Stimulated activated naive CD8-positive, alpha-beta T cell treated with anti-CD3 and anti-CD28 coated beads, Interleukin-15, amount 100 ng/mL, for 72 hours (primary cell): ENCODE results near the gene ENPP1.

Experiments
- ATAC-seq: fragments of 150-1000 bp; cut with Tn5 transposase; 2 replicates; pipeline ENCODE4 v1.10.0; 2021; ENCODE audit warnings: mild to moderate bottlenecking, moderate library complexity
- DNase-seq, 2 donors: peaks; one replicate each; pipeline ENCODE4 v3.0.0; 2021 to 2022
- H3K27ac Mint-ChIP-seq, 2 donors: one replicate each; pipeline ENCODE4 v1.8.0; 2022; ENCODE audit warnings: mild to moderate bottlenecking in 2 of 2, mixed read lengths in 2 of 2, moderate library complexity in 2 of 2
- H3K27me3 Mint-ChIP-seq: one replicate; pipeline ENCODE4 v1.8.0; 2022; ENCODE audit warnings: mixed read lengths
- H3K4me1 Mint-ChIP-seq: one replicate; pipeline ENCODE4 v1.8.0; 2022; ENCODE audit warnings: mild to moderate bottlenecking, mixed read lengths
- H3K4me3 Mint-ChIP-seq, 2 donors: one replicate each; pipeline ENCODE4 v1.8.0; 2022; ENCODE audit warnings: mild to moderate bottlenecking in 2 of 2, mixed read lengths in 2 of 2, moderate library complexity in 1 of 2
- H3K9me3 Mint-ChIP-seq, 2 donors: one replicate each; pipeline ENCODE4 v1.8.0; 2022; ENCODE audit warnings: mixed read lengths in 2 of 2

Gene ENPP1

GRCh38 chr6:131776985-131777384 is 30.8 kb upstream of the ENPP1 start:
- Mint-ChIP-seq H3K9me3 (no peaks in the 10 kb centered on the region), H3K4me1 (no peaks in the 10 kb centered on the region), H3K4me3 (no peak overlapping the region), H3K27ac (no peak overlapping the region), H3K27me3 (peaks cover 35% of the 10 kb centered on the region)
- ATAC-seq: no peak
- no peak for DNase-seq

- H3K9me3 Mint-ChIP-seq: no peaks in the 10 kb centered on the region
- H3K4me3 Mint-ChIP-seq: no peak overlapping the region
- peaks cover 33% of the 10 kb centered on the region for H3K27me3 Mint-ChIP-seq
- H3K4me1 Mint-ChIP-seq: no peaks in the 10 kb centered on the region
- DNase-seq (no peak), ATAC-seq (no peak)
- H3K27ac Mint-ChIP-seq: no peak overlapping the region
These were observed 29.7 kb upstream of the ENPP1 start for GRCh38 chr6:131778169-131778568.

GRCh38 chr6:131779304-131779703 is 28.5 kb upstream of the ENPP1 start:
- H3K4me3 Mint-ChIP-seq: no peak overlapping the region
- H3K9me3 Mint-ChIP-seq: peaks cover 0 to 8% of the 10 kb centered on the region in 2 donors
- no peak overlapping the region for H3K27ac Mint-ChIP-seq
- no peak for ATAC-seq
- H3K27me3 Mint-ChIP-seq: peaks cover 43% of the 10 kb centered on the region
- H3K4me1 Mint-ChIP-seq: no peaks in the 10 kb centered on the region
- DNase-seq: no peak

- Mint-ChIP-seq H3K4me1 (no peaks in the 10 kb centered on the region), H3K9me3 (peaks cover 6 to 8% of the 10 kb centered on the region in 2 donors), H3K4me3 (no peak overlapping the region), H3K27me3 (peaks cover 44% of the 10 kb centered on the region), H3K27ac (no peak overlapping the region)
- DNase-seq: no peak
- ATAC-seq: no peak
These were observed 27.2 kb upstream of the ENPP1 start for GRCh38 chr6:131780600-131780999.

GRCh38 chr6:131781687-131782086 is 26.1 kb upstream of the ENPP1 start:
- DNase-seq: no peak
- H3K4me1 Mint-ChIP-seq: no peaks in the 10 kb centered on the region

GRCh38 chr6:131782764-131783163 is 25.1 kb upstream of the ENPP1 start:
- H3K27me3 Mint-ChIP-seq: peaks cover 44% of the 10 kb centered on the region
- ATAC-seq: peak; percentile 53
- no peak overlapping the region for H3K4me3 Mint-ChIP-seq
- H3K27ac Mint-ChIP-seq: no peak overlapping the region
- H3K4me1 Mint-ChIP-seq: no peaks in the 10 kb centered on the region
- H3K9me3 Mint-ChIP-seq: peaks cover 6 to 8% of the 10 kb centered on the region in 2 donors
- DNase-seq: no peak

More at GRCh38 chr6:131781687-131782086, 26.1 kb upstream of the ENPP1 start:
- Mint-ChIP-seq H3K27me3 (peaks cover 44% of the 10 kb centered on the region), H3K27ac (no peak overlapping the region), H3K9me3 (peaks cover 6 to 8% of the 10 kb centered on the region in 2 donors), H3K4me3 (no peak overlapping the region)
- ATAC-seq: no peak

GRCh38 chr6:131784561-131784960 is 23.3 kb upstream of the ENPP1 start:
- ATAC-seq: no peak
- Mint-ChIP-seq H3K27ac (no peak overlapping the region), H3K4me3 (no peak overlapping the region), H3K27me3 (peaks cover 30% of the 10 kb centered on the region), H3K9me3 (peaks cover 6 to 8% of the 10 kb centered on the region in 2 donors), H3K4me1 (peaks cover 9% of the 10 kb centered on the region)
- DNase-seq: no peak

GRCh38 chr6:131787079-131787478 is 20.7 kb upstream of the ENPP1 start:
- no peak for ATAC-seq
- DNase-seq: no peak
- H3K9me3 Mint-ChIP-seq: peaks cover 6 to 8% of the 10 kb centered on the region in 2 donors
- H3K27me3 Mint-ChIP-seq: peaks cover 23% of the 10 kb centered on the region
- no peak overlapping the region for H3K27ac Mint-ChIP-seq
- H3K4me3 Mint-ChIP-seq: no peak overlapping the region
- H3K4me1 Mint-ChIP-seq: peaks cover 11% of the 10 kb centered on the region

- peaks cover 6 to 8% of the 10 kb centered on the region in 2 donors for H3K9me3 Mint-ChIP-seq
- ATAC-seq: no peak
- H3K4me3 Mint-ChIP-seq: no peak overlapping the region
These were observed 19.8 kb upstream of the ENPP1 start for GRCh38 chr6:131787766-131788712.

GRCh38 chr6:131789219-131789618 is 18.6 kb upstream of the ENPP1 start:
- ATAC-seq (peak; percentile 91), DNase-seq (no peak)
- Mint-ChIP-seq H3K27me3 (peaks cover 8% of the 10 kb centered on the region), H3K4me3 (peak overlapping the region in 1 of 2 donors; percentile 40), H3K4me1 (peaks cover 11% of the 10 kb centered on the region), H3K27ac (no peak overlapping the region), H3K9me3 (peaks cover 0 to 6% of the 10 kb centered on the region in 2 donors)

More at GRCh38 chr6:131787766-131788712, 19.8 kb upstream of the ENPP1 start:
- DNase-seq: no peak
- H3K4me1 Mint-ChIP-seq: peaks cover 11% of the 10 kb centered on the region
- H3K27me3 Mint-ChIP-seq: peaks cover 18% of the 10 kb centered on the region
- H3K27ac Mint-ChIP-seq: no peak overlapping the region

- H3K9me3 Mint-ChIP-seq: peaks cover 0 to 8% of the 10 kb centered on the region in 2 donors
These were observed 16.3 kb upstream of the ENPP1 start for GRCh38 chr6:131791476-131791875.

GRCh38 chr6:131792091-131792496 is 15.7 kb upstream of the ENPP1 start:
- Mint-ChIP-seq H3K27ac (no peak overlapping the region), H3K27me3 (peaks cover 15% of the 10 kb centered on the region), H3K4me1 (peaks cover 11% of the 10 kb centered on the region), H3K9me3 (peaks cover 0 to 8% of the 10 kb centered on the region in 2 donors), H3K4me3 (no peak overlapping the region)
- DNase-seq: peak in 1 of 2 donors; percentile 44
- peak; percentile 54 for ATAC-seq

More at GRCh38 chr6:131791476-131791875, 16.3 kb upstream of the ENPP1 start:
- peaks cover 11% of the 10 kb centered on the region for H3K4me1 Mint-ChIP-seq
- peaks cover 9% of the 10 kb centered on the region for H3K27me3 Mint-ChIP-seq
- no peak for ATAC-seq
- no peak overlapping the region for H3K4me3 Mint-ChIP-seq
- DNase-seq: no peak
- H3K27ac Mint-ChIP-seq: no peak overlapping the region

GRCh38 chr6:131795366-131795765 is 12.5 kb upstream of the ENPP1 start:
- no peak overlapping the region for H3K4me3 Mint-ChIP-seq
- H3K27ac Mint-ChIP-seq: no peak overlapping the region
- H3K4me1 Mint-ChIP-seq: no peaks in the 10 kb centered on the region
- H3K9me3 Mint-ChIP-seq: peaks cover 0 to 8% of the 10 kb centered on the region in 2 donors
- peaks cover 17% of the 10 kb centered on the region for H3K27me3 Mint-ChIP-seq
- no peak for DNase-seq
- no peak for ATAC-seq

- peaks cover 13% of the 10 kb centered on the region for H3K27me3 Mint-ChIP-seq
- no peak overlapping the region for H3K4me3 Mint-ChIP-seq
- no peaks in the 10 kb centered on the region for H3K9me3 Mint-ChIP-seq
- no peak for ATAC-seq
- no peak for DNase-seq
- peaks cover 5% of the 10 kb centered on the region for H3K4me1 Mint-ChIP-seq
- no peak overlapping the region for H3K27ac Mint-ChIP-seq
These were observed 5.5 kb upstream of the ENPP1 start for GRCh38 chr6:131802347-131802746.

GRCh38 chr6:131803007-131803769 is 4.6 kb upstream of the ENPP1 start:
- H3K27ac Mint-ChIP-seq: no peak overlapping the region
- no peak for DNase-seq
- ATAC-seq: no peak

GRCh38 chr6:131804131-131804530 is 3.7 kb upstream of the ENPP1 start:
- no peak for ATAC-seq
- H3K27ac Mint-ChIP-seq: no peak overlapping the region
- H3K4me1 Mint-ChIP-seq: peaks cover 9% of the 10 kb centered on the region
- H3K9me3 Mint-ChIP-seq: no peaks in the 10 kb centered on the region
- peaks cover 27% of the 10 kb centered on the region for H3K27me3 Mint-ChIP-seq
- DNase-seq: no peak
- no peak overlapping the region for H3K4me3 Mint-ChIP-seq

More at GRCh38 chr6:131803007-131803769, 4.6 kb upstream of the ENPP1 start:
- Mint-ChIP-seq H3K4me1 (peaks cover 9% of the 10 kb centered on the region), H3K4me3 (no peak overlapping the region), H3K9me3 (no peaks in the 10 kb centered on the region), H3K27me3 (peaks cover 18% of the 10 kb centered on the region)
